ENCODE results near the gene CROCC2. TPM values are rescaled to one million over a fixed set of nuclear protein-coding genes. Genes with fewer than 3 reads are reported as not detected.

Gene CROCC2
- total RNA-seq, 2 donors from 2014 or later, result not detected

DNA sequence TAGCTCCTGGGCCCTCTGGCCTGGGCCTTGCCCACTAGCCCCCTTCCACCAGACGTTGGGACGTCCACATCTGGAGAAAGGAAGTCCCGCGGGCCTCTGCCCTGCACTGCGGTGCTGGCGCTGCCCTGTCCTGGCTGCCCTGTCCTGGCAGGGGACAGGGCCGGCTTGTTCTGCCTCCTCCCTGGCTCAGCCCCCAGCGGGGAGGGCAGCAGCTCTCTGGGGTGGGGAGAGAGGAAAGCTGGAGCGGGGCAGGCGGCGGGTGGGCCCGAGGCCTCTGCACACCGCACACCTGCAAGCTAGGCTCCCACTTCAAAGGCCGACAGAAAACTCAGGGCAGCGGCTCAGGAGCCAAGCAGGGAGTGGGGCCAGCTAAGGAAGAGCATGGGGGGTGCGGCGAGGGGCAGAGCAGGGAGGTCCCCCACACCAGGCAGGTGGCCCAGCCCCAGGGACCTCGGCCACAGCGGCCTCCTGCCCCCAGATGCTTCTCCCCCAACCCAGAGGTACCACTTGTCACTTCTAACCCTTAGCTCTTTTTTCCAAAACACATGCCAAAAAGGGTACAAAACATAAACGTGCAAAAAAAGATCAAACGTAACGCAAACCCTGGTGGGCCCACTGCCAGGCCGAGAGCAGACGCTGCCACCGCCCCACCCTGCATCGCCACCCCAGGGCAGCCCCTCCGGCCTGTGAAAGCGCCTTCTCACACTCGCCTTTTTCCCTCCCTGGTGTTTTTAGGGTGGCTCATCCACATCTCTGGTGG is 105.8 kb downstream of the CROCC2 start:
- Histone ChIP-seq H3K4me1 (ENCODE audit: control insufficient read depth in 1 of 2, low read depth in 2 of 2) (peaks cover 17 to 31% of the 10 kb centered on the region in 2 donors), H3K36me3 (no peaks in the 10 kb centered on the region), H3K9me3 (no peaks in the 10 kb centered on the region), H3K27ac (no peak overlapping the region), H3K27me3 (replicated peaks; ENCODE audit: insufficient read depth) (no peaks in the 10 kb centered on the region), H3K4me3 (no peak overlapping the region)
- TF ChIP-seq, protein P1, sequence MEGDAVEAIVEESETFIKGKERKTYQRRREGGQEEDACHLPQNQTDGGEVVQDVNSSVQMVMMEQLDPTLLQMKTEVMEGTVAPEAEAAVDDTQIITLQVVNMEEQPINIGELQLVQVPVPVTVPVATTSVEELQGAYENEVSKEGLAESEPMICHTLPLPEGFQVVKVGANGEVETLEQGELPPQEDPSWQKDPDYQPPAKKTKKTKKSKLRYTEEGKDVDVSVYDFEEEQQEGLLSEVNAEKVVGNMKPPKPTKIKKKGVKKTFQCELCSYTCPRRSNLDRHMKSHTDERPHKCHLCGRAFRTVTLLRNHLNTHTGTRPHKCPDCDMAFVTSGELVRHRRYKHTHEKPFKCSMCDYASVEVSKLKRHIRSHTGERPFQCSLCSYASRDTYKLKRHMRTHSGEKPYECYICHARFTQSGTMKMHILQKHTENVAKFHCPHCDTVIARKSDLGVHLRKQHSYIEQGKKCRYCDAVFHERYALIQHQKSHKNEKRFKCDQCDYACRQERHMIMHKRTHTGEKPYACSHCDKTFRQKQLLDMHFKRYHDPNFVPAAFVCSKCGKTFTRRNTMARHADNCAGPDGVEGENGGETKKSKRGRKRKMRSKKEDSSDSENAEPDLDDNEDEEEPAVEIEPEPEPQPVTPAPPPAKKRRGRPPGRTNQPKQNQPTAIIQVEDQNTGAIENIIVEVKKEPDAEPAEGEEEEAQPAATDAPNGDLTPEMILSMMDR (IDR thresholded peaks at IDR 0.05), result no peak
- ATAC-seq (ENCODE audit: insufficient number of reproducible peaks, low FRiP score, low read depth), result no peak
- DNase-seq (ENCODE audit: low spot score), result no peak

DNA sequence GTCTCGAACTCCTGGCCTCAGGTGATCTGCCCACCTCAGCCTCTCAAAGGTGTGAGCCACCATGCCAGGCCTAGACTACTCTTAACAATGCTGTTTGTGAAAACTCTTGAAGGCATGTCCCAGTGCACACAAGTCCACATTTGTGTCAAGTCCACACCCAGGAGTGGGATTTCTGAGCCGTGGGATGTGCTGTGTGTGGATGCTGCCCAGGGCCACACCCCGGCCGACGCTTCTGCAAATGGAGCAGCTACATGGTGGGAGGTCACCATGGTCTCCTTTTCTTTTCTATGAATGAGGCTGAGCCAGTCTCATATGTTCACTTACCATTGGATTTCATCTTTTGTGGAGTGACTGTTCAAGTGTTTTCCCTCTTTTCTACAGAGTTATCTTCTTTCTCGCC is 108.1 kb downstream of the CROCC2 start:
- ATAC-seq (ENCODE audit: insufficient number of reproducible peaks, low FRiP score, low read depth) (no peak), DNase-seq (ENCODE audit: low spot score) (no peak)
- no peaks in the 10 kb centered on the region for H3K27me3 ChIP-seq (replicated peaks; ENCODE audit: insufficient read depth)
- no peak overlapping the region for H3K4me3 ChIP-seq
- H3K4me1 ChIP-seq (ENCODE audit: control insufficient read depth in 1 of 2, low read depth in 2 of 2), result peaks cover 15 to 17% of the 10 kb centered on the region in 2 donors
- no peak overlapping the region for H3K27ac ChIP-seq
- TF ChIP-seq, protein P1 (IDR thresholded peaks at IDR 0.05), result no peak
- H3K36me3 ChIP-seq, result peaks cover 6% of the 10 kb centered on the region
- no peaks in the 10 kb centered on the region for H3K9me3 ChIP-seq

DNA sequence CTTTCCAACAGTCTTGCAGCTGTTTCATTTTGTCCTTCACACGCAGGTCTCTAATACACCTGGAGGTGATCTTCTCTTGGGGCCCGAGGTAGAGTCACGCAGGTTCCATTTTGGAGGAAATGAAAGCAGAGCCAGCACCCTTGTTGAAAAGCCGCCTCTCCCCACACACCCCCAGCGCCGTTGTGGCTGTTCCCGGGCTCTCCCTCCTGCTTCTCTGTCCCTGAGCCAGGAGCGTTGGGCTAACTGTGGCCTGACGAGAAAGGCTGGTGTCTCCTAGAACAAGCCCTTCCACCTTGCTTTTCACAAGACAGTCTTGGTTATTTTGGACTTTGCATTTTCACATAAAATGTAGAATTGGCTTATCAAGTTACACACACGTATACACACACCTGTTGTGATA is 108.6 kb downstream of the CROCC2 start:
- ATAC-seq (ENCODE audit: insufficient number of reproducible peaks, low FRiP score, low read depth) (no peak), DNase-seq (ENCODE audit: low spot score) (no peak)
- TF ChIP-seq, protein P1 (IDR thresholded peaks at IDR 0.05), result no peak
- Histone ChIP-seq H3K36me3 (peaks cover 9% of the 10 kb centered on the region), H3K9me3 (no peaks in the 10 kb centered on the region), H3K4me1 (ENCODE audit: control insufficient read depth in 1 of 2, low read depth in 2 of 2) (peaks cover 10 to 11% of the 10 kb centered on the region in 2 donors), H3K4me3 (no peak overlapping the region), H3K27ac (no peak overlapping the region), H3K27me3 (replicated peaks; ENCODE audit: insufficient read depth) (no peaks in the 10 kb centered on the region)

DNA sequence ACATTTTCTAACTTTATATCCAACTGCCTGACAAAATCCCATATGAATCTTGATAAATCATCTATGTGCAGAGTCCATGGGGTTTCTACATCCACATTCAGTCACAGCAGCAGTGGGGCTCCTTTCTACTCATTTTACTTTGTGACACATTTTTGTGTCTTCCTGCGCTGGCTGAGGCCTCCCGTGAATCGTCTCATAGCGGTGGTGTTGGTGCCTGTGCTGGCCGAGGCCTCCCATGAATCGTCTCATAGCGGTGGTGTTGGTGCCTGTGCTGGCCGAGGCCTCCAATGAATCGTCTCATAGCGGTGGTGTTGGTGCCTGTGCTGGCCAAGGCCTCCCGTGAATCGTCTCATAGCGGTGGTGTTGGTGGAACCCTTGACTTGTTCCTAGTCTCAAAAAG is 109.3 kb downstream of the CROCC2 start:
- TF ChIP-seq, protein P1 (IDR thresholded peaks at IDR 0.05), result no peak
- Histone ChIP-seq H3K9me3 (no peaks in the 10 kb centered on the region), H3K27ac (no peak overlapping the region), H3K36me3 (peaks cover 15% of the 10 kb centered on the region), H3K27me3 (replicated peaks; ENCODE audit: insufficient read depth) (no peaks in the 10 kb centered on the region), H3K4me1 (ENCODE audit: control insufficient read depth in 1 of 2, low read depth in 2 of 2) (peaks cover 3 to 4% of the 10 kb centered on the region in 2 donors), H3K4me3 (no peak overlapping the region)
- ATAC-seq (ENCODE audit: insufficient number of reproducible peaks, low FRiP score, low read depth) (no peak), DNase-seq (ENCODE audit: low spot score) (no peak)

GRCh38 chr2:241017228-241017940 is 111.2 kb downstream of the CROCC2 start:
- TF ChIP-seq, protein P1 (IDR thresholded peaks at IDR 0.05), result no peak
- H3K36me3 ChIP-seq, result peaks cover 15% of the 10 kb centered on the region

More at GRCh38 chr2:241017228-241017940, 111.2 kb downstream of the CROCC2 start:
- Histone ChIP-seq H3K4me1 (ENCODE audit: control insufficient read depth in 1 of 2, low read depth in 2 of 2) (no peaks in the 10 kb centered on the region), H3K27ac (no peak overlapping the region), H3K9me3 (no peaks in the 10 kb centered on the region), H3K4me3 (no peak overlapping the region), H3K27me3 (replicated peaks; ENCODE audit: insufficient read depth) (no peaks in the 10 kb centered on the region)
- ATAC-seq (ENCODE audit: insufficient number of reproducible peaks, low FRiP score, low read depth), result no peak
- no peak for DNase-seq (ENCODE audit: low spot score)
